Glomerular visceral epithelial cell (primary cell): Measurements from ENCODE around the gene IMP4.

Experiments used
- DNase-seq: peaks from one replicate; pipeline ENCODE4 v3.0.0-alpha.2; 2016; ENCODE audit errors: extremely low spot score

The IMP4 gene

DNA sequence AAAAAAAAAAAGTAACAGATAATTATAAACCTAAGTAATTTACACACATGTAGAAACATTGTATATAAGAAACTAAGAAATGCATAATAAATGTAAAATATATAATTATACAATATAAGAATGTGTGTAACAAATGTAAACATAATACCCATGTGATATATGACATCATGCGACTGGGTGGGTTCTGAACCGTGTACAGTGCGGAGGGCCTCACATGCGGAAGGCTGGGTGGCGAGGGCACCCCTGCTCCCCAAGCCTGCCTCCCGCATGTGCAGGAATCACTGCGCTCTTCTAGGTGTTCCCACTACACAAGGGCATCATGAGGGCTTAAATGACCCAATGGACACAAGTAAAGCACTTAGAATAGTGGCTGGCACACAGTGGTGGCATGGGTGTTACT, 15.2 kb downstream of the IMP4 start:
- no peak for DNase-seq

DNA sequence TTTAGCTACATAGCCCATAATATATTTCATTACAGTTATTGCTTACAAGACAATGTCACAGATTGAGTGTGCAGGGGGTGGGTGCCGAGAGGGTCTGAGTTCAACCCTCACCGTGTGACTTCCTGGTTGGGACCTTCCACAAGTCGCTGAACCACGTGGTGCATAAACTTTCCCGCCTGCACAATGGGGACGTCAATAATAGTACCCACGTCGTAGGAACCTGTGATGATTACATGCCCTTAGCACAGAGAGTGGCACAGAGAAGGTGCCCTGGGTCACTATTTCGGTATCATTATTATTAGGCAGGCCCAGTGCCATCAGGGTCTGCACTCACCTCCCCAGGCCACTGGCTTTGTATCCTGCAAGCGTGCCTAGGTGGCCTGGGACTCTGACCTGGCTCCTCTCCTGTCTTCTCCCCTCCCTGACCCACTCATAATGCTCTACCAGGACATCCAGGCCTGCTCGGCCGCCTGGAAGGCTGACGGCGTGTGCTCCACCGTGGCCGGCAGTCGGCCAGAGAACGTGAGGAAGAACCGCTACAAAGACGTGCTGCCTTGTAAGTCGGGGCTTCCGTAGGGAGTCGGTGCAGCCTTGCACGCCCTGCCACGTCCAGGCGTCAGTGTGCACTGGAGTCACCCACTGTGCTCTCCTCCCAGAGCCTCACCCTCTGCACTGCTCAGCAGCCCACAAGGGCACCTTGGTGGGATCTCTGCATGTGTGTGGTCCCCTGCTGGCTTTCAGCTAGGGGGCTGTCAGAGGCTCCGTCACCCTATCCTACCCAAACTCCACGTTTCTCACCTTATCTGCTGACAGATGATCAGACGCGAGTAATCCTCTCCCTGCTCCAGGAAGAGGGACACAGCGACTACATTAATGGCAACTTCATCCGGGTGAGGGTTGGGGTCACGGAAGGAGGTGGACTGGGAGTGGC, 16.0 kb downstream of the IMP4 start:
- DNase-seq, result no peak

DNA sequence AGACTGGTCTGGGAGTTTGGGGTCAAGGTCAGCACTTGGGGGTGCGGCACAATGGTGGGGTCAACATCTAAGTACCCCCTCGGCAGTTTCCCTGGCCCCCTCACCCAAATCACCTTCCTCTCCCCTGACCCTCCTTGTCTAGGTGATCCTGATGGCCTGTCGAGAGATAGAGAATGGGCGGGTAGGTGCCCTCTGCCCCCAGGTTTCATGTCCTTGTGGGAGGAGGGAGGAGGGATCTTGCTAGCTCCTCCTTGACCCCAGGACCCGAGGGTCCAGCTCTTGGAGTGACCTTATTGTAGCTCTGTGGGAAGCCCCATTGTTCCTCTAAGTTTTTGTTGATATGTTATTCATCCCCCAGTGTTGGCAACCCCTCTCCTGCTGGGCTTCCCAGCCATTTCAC, 16.8 kb downstream of the IMP4 start:
- no peak for DNase-seq

DNA sequence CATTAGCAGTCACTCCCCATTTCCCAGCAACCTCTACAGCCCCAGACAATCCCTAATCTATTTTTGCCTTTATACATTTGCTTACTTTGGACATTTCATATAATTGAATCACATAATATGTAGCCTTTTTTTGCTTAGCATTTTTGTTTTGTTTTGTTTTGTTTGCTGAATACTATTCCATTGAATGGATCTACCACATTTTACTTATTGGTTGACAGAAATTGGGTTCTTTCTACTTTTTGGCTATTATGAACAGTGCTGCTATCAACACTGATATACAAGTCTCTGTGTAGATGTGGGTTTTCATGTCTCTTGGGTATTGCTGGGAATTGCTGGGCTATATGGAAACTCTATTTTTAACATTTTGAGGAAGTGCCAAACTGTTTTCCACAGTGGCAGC, 20.8 kb downstream of the IMP4 start:
- DNase-seq, result no peak

DNA sequence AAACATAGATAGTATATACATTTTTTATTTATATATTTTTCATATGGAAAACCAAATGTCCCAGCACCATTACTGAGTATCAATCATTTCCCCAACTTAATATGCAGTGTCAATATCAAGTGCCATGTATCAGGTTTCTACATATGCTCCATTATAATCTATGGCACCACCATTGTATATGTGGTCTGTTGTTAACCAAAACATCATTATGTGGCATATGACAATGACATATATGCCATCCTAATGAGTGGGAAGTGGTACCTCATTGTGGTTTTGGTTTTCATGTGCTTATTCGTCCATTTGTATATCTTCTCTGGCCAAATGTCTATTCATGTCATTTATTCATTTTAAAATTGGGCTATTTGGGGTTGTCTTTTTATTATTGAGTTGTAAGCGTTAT, 22.4 kb downstream of the IMP4 start:
- DNase-seq, result no peak

DNA sequence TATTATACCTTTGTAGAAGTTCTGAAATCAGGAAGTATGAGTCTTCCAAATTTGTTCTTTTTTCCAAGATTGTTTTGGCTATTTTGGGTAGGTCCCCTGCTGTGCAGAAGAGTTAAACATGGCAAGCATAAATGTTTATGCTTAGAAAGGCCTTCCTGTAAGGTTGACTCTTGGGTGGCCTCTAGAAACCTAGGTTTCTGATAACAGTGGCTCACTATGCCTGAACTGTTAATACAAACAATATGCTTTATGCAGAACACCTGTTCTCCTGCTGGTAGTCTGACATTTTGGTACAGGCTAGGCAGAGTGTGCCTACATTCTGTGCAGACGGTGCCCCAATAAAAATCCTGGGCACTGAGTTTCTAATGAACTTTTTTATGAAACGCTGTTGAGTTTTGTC, 23.3 kb downstream of the IMP4 start:
- no peak for DNase-seq

DNA sequence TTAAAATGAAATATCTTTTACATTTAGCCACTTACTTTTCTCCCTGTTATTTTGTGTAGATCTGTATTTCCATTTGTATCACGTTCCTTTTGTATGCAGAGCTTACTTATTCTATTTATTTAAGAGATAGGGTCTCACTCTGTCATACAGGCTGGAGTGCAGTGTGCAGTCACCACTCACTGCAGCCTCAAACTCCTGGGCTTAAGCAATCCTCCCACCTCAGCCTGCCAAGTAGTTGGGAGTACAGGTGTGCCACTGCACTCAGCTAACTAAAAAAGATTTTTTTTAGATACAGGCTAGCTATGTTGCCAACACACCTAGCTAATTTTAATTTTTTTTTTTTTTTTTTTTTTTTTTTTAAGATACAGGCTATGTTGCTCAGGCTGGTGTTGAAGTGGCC, 24.0 kb downstream of the IMP4 start:
- no peak for DNase-seq

DNA sequence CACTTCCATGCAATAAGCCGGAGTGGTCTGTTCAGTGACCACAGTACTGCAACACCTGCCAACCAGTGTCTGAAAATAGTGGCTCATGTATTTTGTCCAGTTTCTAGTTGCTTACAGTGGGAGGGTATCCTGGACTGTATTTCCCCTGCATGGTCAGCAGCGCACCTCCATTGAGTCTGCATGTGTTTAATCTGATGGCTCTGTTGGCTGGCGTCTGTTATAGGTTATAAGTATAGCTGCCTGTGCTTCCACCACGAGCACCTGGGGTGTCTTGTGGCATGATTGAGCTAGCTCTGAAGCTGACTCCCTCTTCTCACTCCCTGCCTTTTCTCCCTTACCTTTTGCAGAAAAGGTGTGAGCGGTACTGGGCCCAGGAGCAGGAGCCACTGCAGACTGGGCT, 26.1 kb downstream of the IMP4 start:
- DNase-seq, result no peak

DNA sequence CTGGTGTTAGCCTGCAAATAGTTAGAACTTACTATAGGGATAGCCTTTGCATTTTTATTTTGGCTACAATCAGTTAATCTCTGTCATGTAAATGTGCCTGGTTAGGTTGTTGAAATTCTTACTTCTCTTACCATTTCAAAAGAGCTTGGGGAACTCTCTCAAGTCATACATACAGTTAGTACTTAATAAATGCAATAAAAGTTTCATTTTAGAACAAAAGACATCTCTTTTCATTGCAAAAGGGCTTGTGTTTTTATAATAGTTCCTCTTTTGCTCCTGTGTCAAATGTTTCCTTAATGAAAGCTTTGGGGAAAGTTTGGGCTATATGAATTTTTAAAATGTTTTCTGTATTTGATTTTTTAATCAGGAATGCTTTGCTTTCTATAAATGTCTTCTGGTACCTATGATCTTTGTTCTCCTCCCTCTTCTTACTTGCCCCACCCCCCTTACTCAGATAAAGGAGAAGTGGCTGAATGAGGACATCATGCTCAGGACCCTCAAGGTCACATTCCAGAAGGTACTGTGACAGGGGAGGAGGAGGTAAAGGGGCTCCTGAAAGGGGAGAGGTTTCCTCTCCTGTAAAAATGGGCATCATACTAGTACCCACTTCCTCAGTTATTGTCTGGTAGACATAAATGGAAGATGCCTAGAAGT, 26.7 kb downstream of the IMP4 start:
- no peak for DNase-seq

DNA sequence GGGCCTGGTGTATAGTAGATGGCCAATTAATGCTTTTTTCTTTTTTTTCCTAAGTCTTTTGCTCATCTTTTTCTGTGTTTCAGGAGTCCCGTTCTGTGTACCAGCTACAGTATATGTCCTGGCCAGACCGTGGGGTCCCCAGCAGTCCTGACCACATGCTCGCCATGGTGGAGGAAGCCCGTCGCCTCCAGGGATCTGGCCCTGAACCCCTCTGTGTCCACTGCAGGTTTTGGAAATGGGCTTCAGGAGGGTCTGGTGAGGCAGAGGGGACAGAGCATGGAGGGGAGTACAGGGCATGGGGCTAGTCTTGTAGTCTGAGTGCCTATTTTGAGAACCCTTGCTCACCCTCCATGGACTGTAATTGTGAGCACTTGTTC, 27.3 kb downstream of the IMP4 start:
- DNase-seq, result no peak

DNA sequence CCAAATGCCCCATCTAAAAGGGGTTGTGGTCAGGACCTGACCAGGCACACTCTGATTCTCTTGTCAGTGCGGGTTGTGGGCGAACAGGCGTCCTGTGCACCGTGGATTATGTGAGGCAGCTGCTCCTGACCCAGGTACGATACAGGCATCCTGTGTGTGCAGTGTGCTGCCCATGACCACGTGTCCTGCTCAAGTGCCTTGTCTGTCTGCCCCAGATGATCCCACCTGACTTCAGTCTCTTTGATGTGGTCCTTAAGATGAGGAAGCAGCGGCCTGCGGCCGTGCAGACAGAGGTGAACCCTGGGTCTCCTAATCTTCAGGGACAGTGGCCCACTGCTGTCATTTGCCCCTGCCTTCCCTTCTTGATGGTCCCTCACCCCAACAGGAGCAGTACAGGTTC, 27.8 kb downstream of the IMP4 start:
- no peak for DNase-seq

DNA sequence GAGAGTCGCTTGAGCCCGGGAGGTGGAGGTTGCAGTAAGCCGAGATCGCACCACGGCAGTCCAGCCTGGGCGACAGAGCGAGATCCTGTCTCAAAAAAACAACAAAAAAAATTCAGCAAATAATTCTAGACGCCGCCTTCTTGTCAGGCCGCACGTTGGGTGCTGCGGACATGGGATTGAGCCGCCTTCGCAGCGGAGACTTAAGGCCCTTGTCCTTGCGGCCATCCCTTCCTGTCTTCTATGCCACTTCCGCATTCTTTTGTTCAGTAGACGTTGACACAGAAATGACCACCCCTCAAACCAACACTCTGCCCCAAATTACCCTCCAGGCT, 29.0 kb downstream of the IMP4 start:
- no peak for DNase-seq

DNA sequence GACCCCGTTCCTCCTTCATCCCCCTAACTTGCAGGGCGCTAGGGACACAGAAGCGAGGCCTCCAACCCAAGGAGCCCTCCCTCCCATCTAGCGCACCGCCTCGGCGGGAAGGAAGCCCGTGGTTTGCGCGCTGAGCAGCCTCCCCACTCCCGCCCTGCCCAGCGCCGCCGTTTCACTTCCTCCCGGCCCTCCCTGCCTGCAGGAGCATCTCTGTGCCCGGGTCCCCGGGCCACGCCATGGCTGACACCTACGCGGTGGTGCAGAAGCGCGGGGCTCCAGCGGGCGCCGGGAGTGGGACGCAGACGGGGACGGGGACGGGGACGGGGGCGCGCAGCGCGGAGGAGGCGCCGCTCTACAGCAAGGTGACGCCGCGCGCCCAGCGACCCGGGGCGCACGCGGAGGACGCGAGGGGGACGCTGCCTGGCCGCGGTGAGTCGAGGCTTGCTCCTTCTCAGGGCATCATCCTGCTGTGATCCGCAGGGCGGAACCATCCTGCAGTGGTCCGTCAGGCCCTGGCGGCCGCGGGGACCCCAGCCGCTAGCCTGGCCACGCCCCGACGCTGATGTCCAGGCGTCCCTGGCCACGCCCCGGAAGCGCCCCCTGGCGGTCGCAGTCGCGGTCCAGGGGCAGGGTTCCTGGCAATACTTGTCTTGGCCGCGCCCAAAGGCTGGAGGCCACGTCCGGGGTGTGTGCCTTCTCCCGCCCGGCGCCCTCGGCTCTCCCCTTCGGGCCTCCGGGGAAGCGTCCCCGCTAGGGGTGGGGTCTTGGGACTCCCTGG, 29.5 kb downstream of the IMP4 start:
- DNase-seq, result peak; percentile 92

DNA sequence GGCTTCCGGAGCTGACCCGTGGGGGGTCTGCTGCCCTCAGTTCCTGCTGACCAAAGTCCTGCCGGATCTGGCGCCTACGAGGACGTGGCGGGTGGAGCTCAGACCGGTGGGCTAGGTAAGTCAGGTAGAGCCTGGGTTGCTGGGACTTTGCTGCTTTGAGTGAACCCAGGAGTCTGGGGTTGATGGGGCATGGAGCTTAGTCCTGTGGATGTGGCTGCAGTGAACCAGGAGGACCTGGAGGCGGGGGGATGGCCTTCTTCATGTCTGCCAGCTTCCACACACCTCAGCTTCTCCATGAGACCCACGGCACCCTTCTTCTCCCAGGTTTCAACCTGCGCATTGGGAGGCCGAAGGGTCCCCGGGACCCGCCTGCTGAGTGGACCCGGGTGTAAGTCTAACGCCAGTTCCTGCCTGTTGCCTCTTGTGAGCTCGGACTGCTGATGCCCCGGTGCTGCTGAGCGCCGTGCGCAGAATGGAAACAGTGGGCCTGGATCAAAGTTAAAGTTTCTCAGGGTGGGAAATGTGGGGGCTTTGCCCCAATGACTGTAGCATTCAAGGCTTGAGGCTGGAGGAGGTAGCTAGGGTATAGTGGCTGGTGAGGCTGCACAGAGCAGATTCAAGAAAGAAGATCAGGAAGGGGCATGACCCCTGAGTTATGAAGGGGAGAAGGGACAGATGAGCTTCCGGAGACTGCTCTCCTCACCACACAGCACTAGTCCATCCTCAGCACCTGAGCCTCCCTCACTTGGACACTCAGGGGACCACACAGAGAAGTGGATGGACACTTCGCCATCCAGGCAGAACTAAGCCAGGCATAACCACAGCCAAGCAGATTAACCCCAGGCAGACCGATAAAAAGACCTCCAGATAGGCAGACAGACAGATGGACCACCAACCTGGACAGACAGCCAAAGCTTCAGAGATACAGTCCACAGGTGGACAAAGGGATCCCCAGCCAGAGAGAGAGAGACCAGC, 30.4 kb downstream of the IMP4 start:
- no peak for DNase-seq

DNA sequence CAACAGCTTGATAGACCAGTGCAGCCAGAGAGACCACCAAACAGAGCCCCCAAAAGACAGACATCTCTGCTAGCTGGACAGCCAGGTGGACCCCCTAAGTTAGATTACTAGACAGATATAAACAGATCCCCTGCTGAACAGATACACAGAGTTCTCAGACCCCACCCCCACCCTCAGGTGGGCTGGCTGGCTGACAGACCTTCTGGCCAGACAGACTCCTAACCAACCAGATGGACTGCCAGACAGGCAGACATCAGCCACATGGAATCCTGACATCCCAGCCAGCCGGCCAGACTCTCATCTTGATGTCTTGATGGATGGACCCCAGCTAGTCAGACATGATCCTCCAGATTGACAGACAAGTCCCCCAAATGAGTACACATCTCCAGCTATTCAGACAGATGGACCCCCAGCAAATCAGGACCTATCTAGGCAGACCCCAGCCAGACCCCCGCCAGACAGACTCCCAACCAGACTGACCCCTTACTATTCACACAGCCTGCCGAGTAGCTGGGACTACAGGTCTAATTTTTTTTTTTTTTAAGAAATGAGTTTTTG, 31.2 kb downstream of the IMP4 start:
- no peak for DNase-seq

DNA sequence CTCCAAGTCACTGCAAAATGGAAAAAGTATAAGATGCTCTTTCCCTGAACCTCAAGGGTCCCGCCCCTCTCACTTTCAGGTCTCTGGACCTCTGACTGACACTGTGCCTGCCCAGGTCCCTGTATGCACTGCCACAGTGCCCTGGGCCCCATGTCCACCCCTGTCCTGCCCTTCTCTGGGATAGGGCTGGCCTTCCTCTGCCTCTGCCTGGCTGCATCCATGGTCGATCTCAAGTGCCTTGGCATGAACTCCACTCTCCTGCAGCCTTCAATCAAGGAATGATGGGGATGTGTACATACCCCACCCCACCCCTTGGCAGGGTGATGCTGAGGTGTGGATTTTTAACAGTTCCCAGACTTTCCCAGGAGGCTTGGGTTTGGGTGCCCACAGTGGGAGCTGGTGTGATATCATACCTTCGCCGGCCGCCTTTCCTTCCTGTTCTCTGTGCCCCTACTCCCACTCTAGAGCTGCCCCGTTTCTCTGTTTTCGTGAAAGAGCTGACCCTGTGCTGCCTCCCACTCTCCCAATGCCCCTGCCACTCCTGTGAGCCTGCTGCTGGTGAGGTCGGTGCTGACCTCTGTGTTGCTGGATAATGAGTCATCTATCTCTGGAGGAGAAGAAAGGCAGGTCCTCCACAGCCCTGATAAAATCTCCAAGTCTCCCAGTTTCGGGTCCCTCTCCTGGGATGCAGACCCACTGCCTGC, 32.0 kb downstream of the IMP4 start:
- peak; percentile 34 for DNase-seq

DNA sequence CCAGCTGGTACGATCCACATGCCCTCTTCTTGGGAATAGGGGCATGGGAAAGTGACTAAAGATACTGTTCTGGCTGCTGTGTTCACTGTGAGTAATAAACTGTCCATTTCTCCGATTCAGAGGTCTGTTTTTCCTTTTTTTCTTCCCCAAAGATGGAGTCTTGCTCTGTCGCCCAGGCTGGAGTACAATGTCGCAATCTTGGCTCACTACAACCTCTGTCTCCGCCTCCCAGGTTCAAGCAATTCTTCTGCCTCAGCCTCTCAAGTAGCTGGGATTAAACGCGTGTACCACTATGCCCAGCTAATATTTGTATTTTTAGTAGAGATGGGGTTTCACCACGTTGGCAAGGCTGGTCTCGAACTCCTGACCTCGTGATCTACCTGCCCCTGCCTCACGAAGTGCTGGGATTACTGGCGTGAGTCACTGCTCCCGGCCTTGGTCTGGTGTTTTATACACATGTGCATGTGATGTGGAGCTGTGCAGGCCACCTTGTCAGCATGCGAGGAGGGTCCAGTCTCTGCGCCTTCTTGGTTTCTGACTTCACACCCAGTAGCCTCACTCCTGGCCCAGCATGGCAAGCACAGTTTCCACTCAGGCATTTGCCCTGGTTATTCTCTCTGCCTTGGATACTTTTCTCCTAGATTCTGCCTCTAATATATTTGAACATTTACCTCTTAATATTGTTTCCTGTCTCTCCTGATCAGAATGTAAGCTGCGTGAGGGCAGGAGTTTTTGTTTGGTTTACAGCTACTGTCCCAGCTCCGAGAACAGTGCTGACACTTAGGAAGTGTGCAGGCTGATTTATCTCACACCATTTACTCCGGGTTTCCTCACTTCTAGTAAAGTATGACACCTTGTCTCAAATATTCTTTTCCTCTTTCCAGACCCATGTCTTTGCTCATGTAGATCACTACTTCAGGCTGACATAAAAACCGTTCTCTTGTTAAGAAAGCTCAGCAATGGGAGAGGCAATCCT, 32.9 kb downstream of the IMP4 start:
- DNase-seq, result no peak

DNA sequence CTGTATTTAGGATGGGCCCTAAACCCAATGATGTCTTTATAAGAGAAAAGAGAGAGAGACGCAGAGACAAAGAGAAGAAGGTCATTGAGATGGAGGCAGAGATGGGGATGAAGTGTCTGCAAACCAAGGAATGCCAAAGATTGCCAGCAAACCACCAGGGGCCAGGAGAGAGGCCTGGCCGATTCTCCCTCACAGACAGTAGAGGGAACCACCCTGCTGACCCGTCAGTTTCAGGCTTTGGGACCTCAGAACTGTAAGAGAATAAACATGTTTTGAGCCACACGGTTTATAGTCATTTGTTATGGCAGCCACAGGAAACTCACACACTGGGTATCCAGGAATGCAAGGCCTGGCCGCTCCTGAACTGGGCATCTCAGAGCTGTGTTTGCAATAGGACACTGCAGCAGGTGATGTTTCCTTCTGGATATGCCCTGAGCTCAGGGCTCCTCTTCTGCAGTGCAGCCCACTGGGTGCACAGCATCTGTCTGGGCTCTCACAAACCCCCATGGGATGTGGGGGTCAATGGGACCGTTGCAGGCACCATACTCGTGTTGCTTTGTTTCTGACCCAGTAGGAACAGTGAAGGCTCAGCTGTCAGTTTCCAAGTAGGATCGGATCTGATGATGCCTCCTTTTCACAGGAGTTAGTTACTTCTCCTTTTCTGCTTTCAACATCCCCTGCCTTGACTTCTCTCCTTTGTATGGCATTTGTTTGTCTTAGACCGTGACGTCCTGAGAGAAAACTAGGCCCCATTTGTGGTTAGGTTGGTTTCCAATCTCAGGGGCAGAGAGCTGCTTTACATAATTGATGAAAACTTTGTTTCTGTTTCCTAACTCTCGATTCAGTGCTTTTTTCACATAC, 34.0 kb downstream of the IMP4 start:
- DNase-seq, result no peak
